Choroid plexus epithelial cell (primary cell): Measurements from ENCODE around the gene TRIM24.
"Not testable (repeated sequence)": the region's sequence is repeated elsewhere in the genome, so short reads cannot be mapped to it uniquely, and the experiment has no call there.

Experiments used
- DNase-seq: peaks from one replicate; pipeline ENCODE4 v3.0.0-alpha.2; 2010; ENCODE audit warnings: low read depth
- H3K4me3 ChIP-seq: 2 replicates; pipeline ENCODE4 v1.5.1; 2011; ENCODE audit warnings: low read depth, mild to moderate bottlenecking, control low read depth, low read length, moderate library complexity
- TF ChIP-seq, protein P1 (sequence below): conservative IDR thresholded peaks from 2 replicates; pipeline ENCODE4 v1.5.1; 2011; ENCODE audit warnings: low read depth, mild to moderate bottlenecking, control low read depth, inconsistent platforms, low read length, moderate library complexity

The TRIM24 gene

DNA sequence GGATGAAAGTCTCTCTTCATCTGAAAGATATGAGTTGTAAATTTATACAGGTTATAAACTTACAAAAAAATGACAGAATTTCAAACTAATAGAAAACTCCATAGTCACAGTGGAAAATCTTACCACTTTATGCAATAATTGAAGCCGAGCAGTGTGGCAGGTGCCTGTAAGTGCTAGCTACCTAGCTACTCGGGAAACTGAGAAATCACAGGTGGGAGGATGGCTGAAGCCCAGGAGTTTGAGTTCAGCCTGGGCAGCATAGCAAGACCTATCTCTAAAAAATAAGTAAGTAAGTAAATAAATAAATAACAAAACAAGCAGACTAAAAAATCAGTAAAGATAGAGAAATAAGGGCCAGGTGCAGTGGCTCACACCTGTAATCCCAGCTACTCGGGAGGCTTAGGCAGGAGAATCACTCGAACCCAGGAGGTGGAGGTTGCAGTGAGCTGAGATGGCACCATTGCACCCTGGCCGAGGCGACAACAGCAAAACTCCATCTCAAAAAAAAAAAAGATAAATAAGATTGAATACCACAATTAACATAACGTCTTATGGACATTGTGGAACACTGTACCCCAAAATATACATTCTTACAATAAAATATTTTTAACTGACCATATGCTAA is 61.9 kb downstream of the TRIM24 start:
- H3K4me3 ChIP-seq = no peak overlapping the region
- TF ChIP-seq, protein P1, sequence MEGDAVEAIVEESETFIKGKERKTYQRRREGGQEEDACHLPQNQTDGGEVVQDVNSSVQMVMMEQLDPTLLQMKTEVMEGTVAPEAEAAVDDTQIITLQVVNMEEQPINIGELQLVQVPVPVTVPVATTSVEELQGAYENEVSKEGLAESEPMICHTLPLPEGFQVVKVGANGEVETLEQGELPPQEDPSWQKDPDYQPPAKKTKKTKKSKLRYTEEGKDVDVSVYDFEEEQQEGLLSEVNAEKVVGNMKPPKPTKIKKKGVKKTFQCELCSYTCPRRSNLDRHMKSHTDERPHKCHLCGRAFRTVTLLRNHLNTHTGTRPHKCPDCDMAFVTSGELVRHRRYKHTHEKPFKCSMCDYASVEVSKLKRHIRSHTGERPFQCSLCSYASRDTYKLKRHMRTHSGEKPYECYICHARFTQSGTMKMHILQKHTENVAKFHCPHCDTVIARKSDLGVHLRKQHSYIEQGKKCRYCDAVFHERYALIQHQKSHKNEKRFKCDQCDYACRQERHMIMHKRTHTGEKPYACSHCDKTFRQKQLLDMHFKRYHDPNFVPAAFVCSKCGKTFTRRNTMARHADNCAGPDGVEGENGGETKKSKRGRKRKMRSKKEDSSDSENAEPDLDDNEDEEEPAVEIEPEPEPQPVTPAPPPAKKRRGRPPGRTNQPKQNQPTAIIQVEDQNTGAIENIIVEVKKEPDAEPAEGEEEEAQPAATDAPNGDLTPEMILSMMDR = no peak
- no peak for DNase-seq

DNA sequence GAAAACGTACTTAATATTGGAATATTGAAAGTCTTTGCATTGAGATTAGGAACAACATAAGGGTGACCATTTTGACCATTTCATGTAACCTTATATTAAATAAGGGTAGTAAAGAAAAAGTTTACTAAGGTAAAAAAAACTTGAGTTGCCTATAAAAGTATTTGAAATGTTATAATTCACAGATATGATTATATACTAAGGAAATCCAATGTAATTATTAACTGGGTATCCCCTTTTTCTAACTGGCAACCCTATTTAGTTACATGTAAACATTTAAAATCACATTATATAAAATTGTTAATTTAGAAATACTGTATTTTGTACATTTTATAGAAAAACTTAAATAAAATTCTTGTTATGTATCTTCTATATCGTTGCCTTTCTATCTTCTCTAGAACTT is 64.2 kb downstream of the TRIM24 start:
- TF ChIP-seq, protein P1 = no peak
- no peak overlapping the region for H3K4me3 ChIP-seq
- no peak for DNase-seq

DNA sequence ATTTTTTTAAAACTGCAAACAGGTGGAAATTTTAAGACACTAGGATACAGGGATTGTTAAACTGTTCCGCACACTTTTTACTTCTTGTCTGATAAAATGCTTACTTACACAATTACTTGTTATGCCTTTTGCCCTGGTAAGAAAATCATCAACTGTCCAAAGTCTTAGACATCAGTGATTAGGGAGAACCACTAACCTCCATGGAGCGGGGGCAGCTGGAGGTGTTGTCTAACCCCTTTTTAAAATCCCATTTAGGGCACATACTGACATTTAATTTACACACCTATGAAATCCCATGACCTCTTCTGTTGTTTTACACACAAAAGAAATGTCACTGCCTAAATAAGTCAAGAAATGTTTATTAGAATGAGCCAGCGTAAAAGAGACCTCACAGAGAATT is 65.7 kb downstream of the TRIM24 start:
- DNase-seq = no peak
- H3K4me3 ChIP-seq = no peak overlapping the region
- TF ChIP-seq, protein P1 = no peak

DNA sequence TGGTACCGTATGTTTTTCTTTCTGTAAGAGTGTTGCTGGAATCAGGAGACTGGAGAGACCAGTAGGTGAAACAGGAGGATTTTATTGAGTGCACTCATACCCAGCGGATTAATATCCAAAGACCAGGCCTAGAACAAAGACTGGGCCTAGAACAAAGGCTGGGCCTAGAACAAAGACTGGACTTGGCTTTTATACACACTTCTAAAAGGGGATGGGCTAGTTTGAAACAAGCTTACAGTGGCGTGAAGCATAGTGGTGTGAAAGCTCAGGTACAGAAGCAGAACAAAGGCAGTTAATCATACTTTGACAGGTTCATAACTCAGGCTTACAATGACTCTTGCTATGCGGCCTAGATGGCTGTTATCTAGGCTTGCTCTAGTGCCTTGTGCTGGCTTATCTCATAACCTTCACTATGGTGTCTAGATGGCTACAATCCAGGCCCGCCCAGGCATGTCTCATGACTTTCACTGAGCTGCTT is 67.7 kb downstream of the TRIM24 start:
- no peak overlapping the region for H3K4me3 ChIP-seq
- TF ChIP-seq, protein P1 = no peak
- DNase-seq = peak; percentile 12

DNA sequence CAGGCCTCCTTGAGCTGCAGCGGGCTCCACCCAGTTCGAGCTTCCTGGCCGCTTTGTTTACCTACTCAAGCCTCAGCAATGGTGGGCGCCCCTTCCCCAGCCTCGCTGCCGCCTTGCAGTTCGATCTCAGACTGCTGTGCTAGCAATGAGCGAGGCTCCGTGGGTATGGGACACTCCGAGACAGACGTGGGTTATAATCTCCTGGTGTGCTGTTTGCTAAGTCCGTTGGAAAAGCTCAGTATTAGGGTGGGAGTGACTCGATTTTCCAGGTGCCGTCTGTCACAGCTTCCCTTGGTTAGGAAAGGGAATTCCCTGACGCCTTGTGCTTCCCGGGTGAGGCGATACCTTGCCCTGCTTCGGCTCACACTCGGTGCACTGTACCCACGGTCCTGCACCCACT is 76.8 kb downstream of the TRIM24 start:
- not testable (repeated sequence) for H3K4me3 ChIP-seq, DNase-seq

DNA sequence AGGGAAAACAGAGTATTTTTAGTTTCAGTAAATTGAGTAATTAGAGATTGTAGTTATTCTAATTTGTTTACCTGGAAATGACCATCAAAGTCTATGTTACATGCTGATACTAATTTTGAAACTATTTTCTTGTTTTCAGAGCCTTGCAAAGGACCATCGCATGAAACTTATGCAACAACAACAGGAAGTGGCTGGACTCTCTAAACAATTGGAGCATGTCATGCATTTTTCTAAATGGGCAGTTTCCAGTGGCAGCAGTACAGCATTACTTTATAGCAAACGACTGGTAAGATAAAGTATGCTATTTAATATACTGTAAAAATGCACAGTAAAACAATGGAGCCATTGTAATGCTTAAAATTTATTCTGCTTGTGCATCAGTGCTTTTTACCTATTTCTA is 78.5 kb downstream of the TRIM24 start:
- peak; percentile 66 for DNase-seq
- H3K4me3 ChIP-seq = no peak overlapping the region
- TF ChIP-seq, protein P1 = no peak

DNA sequence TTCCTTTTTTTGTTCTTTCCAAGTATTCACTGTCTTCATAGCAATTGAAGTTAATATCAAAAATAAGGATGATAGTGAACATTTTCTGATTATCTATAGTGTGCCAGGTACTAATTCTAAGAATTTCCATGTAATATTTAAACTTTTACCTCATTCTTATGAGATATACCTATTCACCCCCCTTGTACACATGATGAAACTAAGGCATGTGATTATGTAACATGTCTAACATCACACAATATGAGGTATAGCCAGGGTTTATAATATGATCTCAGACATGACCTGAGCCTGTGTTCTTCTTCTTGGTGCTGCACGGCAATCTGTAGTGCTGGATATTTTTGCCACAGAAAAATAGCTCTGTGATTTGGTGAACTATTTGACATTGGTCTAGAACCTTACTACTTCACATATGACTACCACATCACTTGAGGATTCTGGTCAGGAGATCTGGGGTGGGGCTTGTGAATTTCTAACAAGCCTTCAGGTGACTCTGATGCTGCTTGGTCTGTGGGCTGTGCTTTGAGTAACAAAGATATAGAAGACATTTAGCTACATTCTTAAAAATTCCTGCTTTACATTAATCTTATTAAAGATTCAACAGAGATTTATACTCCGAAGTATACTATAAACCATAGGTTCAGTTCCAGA is 79.1 kb downstream of the TRIM24 start:
- TF ChIP-seq, protein P1 = no peak
- no peak for DNase-seq
- no peak overlapping the region for H3K4me3 ChIP-seq
